ENCODE measurements around the gene ZBTB7C.

DNA sequence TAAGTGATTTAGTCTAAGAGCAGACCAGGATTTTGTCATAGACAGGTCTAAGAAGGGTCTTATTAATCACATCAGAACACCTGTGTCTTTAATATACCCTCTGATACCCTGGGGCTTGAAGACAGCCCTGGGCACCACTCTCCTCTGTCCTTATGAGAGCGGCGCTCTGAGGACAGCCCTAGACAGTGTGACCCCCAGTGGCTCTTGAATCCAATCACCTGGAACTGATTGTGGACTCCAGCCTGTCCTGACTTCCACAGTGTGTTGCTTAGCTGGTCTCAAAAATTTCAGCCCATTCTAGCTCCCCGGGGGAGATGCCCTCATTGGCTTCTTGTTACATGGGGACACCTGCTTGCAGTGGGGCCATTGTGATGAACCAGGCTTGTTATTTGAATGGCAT, 282.9 kb downstream of the ZBTB7C start:
- TF ChIP-seq POLR2A (IDR thresholded peaks at IDR 0.05) (no peak), POLR2AphosphoS5 (IDR thresholded peaks at IDR 0.05) (no peak), EP300 (IDR thresholded peaks at IDR 0.05) (no peak)
- TF ChIP-seq, protein P1, sequence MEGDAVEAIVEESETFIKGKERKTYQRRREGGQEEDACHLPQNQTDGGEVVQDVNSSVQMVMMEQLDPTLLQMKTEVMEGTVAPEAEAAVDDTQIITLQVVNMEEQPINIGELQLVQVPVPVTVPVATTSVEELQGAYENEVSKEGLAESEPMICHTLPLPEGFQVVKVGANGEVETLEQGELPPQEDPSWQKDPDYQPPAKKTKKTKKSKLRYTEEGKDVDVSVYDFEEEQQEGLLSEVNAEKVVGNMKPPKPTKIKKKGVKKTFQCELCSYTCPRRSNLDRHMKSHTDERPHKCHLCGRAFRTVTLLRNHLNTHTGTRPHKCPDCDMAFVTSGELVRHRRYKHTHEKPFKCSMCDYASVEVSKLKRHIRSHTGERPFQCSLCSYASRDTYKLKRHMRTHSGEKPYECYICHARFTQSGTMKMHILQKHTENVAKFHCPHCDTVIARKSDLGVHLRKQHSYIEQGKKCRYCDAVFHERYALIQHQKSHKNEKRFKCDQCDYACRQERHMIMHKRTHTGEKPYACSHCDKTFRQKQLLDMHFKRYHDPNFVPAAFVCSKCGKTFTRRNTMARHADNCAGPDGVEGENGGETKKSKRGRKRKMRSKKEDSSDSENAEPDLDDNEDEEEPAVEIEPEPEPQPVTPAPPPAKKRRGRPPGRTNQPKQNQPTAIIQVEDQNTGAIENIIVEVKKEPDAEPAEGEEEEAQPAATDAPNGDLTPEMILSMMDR (IDR thresholded peaks at IDR 0.05) = no peak
